OCI-LY3 (cell line): ENCODE data around the gene TMEM231.
A peak's percentile ranks its signal among the peaks of the same experiment; 100 is the strongest.

ENCODE experiments used
- H2AFZ ChIP-seq: fragments of 200-600, 300-600 bp; shearing (Covaris generic); 2 replicates; pipeline ENCODE4 v1.6.0; 2014; ENCODE audit warnings: antibody characterized with exemption, low read depth, low read length
- H3K27ac ChIP-seq: fragments of 200-600, 300-600 bp; sonication (generic); 2 replicates; pipeline ENCODE4 v1.5.1; 2014; ENCODE audit warnings: mild to moderate bottlenecking, low read length, moderate library complexity, mixed read lengths
- H3K27me3 ChIP-seq: fragments of 200-600, 300-600 bp; sonication (generic); 2 replicates; pipeline ENCODE4 v1.6.1; 2014; ENCODE audit warnings: low read depth, low read length, mixed read lengths
- H3K36me3 ChIP-seq: fragments of 200-600, 300-600 bp; sonication (generic); replicated peaks from 2 replicates; pipeline ENCODE3; 2014; ENCODE audit warnings: low read depth, low read length, mixed read lengths
- H3K4me1 ChIP-seq: fragments of 300-600, 200-600 bp; sonication (generic); 2 replicates; pipeline ENCODE4 v1.6.1; 2014; ENCODE audit warnings: low read length, mixed read lengths
- H3K4me2 ChIP-seq: fragments of 200-600, 300-600 bp; sonication (generic); 2 replicates; pipeline ENCODE4 v1.6.1; 2014; ENCODE audit warnings: low read length, mixed read lengths
- H3K4me3 ChIP-seq: fragments of 300-600, 200-600 bp; sonication (generic); 2 replicates; pipeline ENCODE4 v1.5.1; 2014; ENCODE audit warnings: antibody characterized with exemption, mild to moderate bottlenecking, low read length, moderate library complexity
- H3K79me2 ChIP-seq: fragments of 300-600, 200-600 bp; shearing (Covaris generic); 2 replicates; pipeline ENCODE4 v1.6.1; 2014; ENCODE audit warnings: mild to moderate bottlenecking, low read length, mixed read lengths
- H3K9ac ChIP-seq: fragments of 300-600, 200-600 bp; shearing (Covaris generic); 2 replicates; pipeline ENCODE4 v1.6.0; 2014; ENCODE audit warnings: mild to moderate bottlenecking, low read length, moderate library complexity
- H3K9me3 ChIP-seq: fragments of 200-600, 300-600 bp; shearing (Covaris generic); 2 replicates; pipeline ENCODE4 v1.6.1; 2014; ENCODE audit warnings: low read length, mixed read lengths; ENCODE audit not compliant: insufficient read depth
- H4K20me1 ChIP-seq: fragments of 200-600, 300-600 bp; sonication (generic); 2 replicates; pipeline ENCODE4 v1.6.1; 2016; ENCODE audit warnings: low read length, mixed read lengths; ENCODE audit not compliant: insufficient read depth
- CTCF ChIP-seq: fragments of 200-600, 300-600 bp; sonication (generic); IDR thresholded peaks from 2 replicates; pipeline ENCODE4 v1.5.1; 2014; ENCODE audit warnings: antibody characterized with exemption, low read length, low read depth
- EZH2phosphoT487 ChIP-seq: fragments of 200-600 bp; shearing (Covaris generic); IDR thresholded peaks from 2 replicates; pipeline ENCODE4 v1.6.1; 2018; ENCODE audit warnings: antibody characterized with exemption, mixed run types, low read depth

Gene TMEM231

GRCh38 chr16:75573955-75574354 is 17.9 kb upstream of the TMEM231 start:
- Histone ChIP-seq H3K4me2 (no peak overlapping the region), H4K20me1 (peaks cover 30% of the 10 kb centered on the region), H3K27me3 (no peaks in the 10 kb centered on the region), H3K79me2 (0 out of 2 replicates have a peak, but pooled peaks cover 10% of the 10 kb centered on the region), H3K4me3 (no peak overlapping the region), H2AFZ (no peak overlapping the region), H3K4me1 (peaks cover 51% of the 10 kb centered on the region), H3K9me3 (no peaks in the 10 kb centered on the region), H3K36me3 (peaks cover 80% of the 10 kb centered on the region), H3K27ac (no peak overlapping the region), H3K9ac (no peak overlapping the region)
- no peak for TF ChIP-seq EZH2phosphoT487
- TF ChIP-seq CTCF, result no peak

- peaks cover 36% of the 10 kb centered on the region for H4K20me1 ChIP-seq
- 0 out of 2 replicates have a peak, but pooled peaks cover 10% of the 10 kb centered on the region for H3K79me2 ChIP-seq
Measured at GRCh38 chr16:75572864-75573542, 17.0 kb upstream of the TMEM231 start.

GRCh38 chr16:75570396-75571065 is 14.5 kb upstream of the TMEM231 start:
- H3K36me3 ChIP-seq, result peaks cover 65% of the 10 kb centered on the region
- TF ChIP-seq EZH2phosphoT487 (no peak), CTCF (no peak)
- peaks cover 28% of the 10 kb centered on the region for H3K79me2 ChIP-seq
- H3K4me2 ChIP-seq, result peak overlapping the region; percentile 25
- H3K27me3 ChIP-seq, result no peaks in the 10 kb centered on the region
- peak overlapping the region; percentile 33 for H3K27ac ChIP-seq
- peak overlapping the region; percentile 10; the same call in 1 of the 2 replicates for H3K9ac ChIP-seq
- H3K4me1 ChIP-seq, result peaks cover 53% of the 10 kb centered on the region
- H3K9me3 ChIP-seq, result no peaks in the 10 kb centered on the region
- H3K4me3 ChIP-seq, result no peak overlapping the region
- no peak overlapping the region for H2AFZ ChIP-seq
- peaks cover 41% of the 10 kb centered on the region for H4K20me1 ChIP-seq

More at GRCh38 chr16:75572864-75573542, 17.0 kb upstream of the TMEM231 start:
- H3K9me3 ChIP-seq, result no peaks in the 10 kb centered on the region
- H3K4me1 ChIP-seq, result peaks cover 51% of the 10 kb centered on the region
- H3K36me3 ChIP-seq, result peaks cover 81% of the 10 kb centered on the region
- no peak overlapping the region for H2AFZ ChIP-seq
- H3K27ac ChIP-seq, result no peak overlapping the region
- no peak overlapping the region for H3K9ac ChIP-seq
- no peak for TF ChIP-seq EZH2phosphoT487
- no peak for TF ChIP-seq CTCF
- H3K27me3 ChIP-seq, result no peaks in the 10 kb centered on the region
- H3K4me2 ChIP-seq, result no peak overlapping the region; the same call in 1 of the 2 replicates
- no peak overlapping the region for H3K4me3 ChIP-seq

GRCh38 chr16:75567911-75568310 is 11.9 kb upstream of the TMEM231 start:
- Histone ChIP-seq H3K27me3 (peaks cover 9% of the 10 kb centered on the region), H3K4me2 (no peak overlapping the region), H3K79me2 (peaks cover 28% of the 10 kb centered on the region), H3K4me1 (peaks cover 54% of the 10 kb centered on the region), H4K20me1 (peaks cover 28% of the 10 kb centered on the region), H3K36me3 (peaks cover 43% of the 10 kb centered on the region), H3K9ac (no peak overlapping the region), H2AFZ (no peak overlapping the region), H3K9me3 (no peaks in the 10 kb centered on the region), H3K4me3 (no peak overlapping the region), H3K27ac (no peak overlapping the region)
- TF ChIP-seq CTCF (no peak), EZH2phosphoT487 (no peak)
